NCI-H526 (cell line): ENCODE results near the gene ST6GALNAC2.
"Not testable (repeated sequence)": the region's sequence is repeated elsewhere in the genome, so short reads cannot be mapped to it uniquely, and the experiment has no call there.

Experiments
- DNase-seq, 2 experiments: peaks; one replicate each; lab custom pipeline; 2025; lab: John Stamatoyannopoulos, UW

Gene ST6GALNAC2

DNA sequence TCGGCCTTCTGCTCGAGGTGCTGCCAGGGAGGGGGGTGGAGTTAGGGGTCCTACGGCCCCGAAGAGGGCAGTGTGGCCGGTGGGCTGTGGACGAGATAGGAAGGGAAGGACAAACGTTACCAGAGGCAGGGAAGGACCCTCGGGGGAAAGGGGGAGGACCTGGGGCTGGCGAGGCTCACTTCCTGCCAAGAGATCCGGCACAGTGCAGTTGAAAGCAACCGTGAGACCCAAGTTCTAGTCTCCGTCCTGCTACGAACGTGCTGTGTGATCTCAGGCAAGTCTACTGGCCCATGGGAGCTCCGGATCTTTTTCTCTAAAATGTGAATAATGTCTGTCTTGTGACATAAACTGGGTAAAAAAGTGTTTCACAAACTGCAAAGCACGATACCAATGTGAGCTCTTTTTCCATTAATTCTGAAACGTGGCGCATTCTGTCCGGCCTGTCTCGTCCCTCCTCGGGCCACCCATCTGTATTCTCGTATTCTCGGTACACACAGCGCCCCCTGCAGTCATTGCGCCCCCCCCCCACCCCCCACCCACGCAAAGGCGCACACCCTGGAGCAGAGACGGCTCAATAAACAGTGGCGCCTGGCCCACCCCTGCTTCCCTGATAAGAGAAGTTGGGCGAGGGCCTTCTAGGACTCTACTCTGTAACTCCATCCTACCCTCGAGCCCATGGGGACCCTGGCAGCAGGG is 57.0 kb downstream of the ST6GALNAC2 start:
- no peak for DNase-seq

DNA sequence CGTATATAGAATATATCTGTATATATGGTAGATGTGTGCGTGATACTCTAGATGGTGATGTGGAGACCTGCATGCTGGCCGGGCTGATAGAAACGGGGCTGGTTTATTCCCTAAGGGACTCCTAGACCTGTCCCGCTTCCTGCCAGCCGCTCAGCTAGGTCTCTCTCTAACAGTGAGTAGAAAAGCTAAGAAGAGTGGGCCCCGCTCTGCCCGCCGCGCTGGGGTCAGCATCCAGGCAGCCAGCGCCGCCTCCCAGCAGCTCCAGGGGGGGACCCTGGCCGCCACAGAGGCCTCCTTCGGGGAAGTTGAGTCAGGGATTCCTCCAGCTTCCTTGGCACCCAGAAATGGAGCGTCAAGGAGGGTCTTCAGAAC is 57.5 kb downstream of the ST6GALNAC2 start:
- no peak for DNase-seq

DNA sequence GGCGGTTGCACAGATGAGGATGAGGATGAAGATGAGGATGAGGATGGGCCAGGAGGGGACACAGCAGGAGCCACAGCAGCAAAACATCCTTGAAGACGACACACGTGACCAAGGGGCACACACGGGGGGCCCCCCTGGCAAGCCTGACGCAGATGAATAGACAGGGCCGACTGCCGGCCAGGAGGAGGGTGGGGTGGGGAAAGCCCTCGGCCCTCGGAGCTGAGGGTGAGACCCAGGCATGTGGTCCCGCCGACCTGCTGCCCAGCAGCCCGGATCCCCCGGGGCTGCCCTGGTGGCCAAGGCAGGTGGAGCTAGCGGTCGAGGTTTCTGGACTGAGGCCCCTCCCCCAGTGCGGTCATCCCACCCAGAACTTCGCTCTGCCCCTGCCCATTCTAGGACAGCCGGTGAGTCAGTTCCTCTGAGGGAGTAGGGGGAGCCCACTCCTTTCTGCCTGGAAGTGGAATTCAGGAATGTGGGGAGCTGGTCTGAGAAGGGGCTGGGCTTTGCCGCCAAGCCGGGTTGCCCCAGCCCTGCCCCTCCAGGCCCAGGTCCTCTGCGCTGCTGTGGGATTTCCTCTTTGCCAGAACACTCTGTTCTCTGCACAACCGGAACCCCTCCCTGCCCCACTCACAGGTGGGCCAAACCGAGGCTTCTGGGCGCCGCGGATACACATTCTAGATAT is 58.1 kb downstream of the ST6GALNAC2 start:
- DNase-seq: no peak

DNA sequence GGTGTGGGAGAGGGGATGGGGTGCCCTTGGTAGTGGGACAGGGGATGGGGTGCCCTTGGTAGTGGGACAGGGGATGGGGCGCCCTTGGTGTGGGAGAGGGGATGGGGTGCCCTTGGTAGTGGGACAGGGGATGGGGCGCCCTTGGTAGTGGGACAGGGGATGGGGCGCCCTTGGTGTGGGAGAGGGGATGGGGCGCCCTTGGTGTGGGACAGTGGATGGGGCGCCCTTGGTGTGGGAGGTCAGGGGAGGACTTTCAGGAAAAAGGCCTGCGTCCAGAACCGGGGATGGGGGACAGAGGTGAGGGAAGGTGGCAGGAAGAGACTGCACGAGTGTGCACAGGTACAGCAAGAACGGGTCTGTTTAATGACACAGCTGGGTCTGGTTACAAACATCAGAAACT is 58.6 kb downstream of the ST6GALNAC2 start:
- not testable (repeated sequence) for DNase-seq

DNA sequence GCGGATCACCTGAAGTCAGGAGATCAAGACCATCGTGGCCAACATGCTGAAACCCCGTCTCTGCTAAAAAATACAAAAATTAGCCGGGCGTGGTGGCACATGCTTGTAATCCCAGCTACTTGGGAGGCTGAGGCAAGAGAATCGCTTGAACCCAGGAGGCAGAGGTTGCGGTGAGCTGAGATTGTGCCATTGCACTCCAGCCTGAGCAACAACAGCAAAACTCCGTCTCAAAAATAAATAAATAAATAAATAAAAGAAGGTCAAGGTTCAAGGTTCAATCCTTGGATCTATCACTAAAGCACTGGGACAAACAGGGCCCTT is 60.2 kb downstream of the ST6GALNAC2 start:
- DNase-seq: not testable (repeated sequence)

DNA sequence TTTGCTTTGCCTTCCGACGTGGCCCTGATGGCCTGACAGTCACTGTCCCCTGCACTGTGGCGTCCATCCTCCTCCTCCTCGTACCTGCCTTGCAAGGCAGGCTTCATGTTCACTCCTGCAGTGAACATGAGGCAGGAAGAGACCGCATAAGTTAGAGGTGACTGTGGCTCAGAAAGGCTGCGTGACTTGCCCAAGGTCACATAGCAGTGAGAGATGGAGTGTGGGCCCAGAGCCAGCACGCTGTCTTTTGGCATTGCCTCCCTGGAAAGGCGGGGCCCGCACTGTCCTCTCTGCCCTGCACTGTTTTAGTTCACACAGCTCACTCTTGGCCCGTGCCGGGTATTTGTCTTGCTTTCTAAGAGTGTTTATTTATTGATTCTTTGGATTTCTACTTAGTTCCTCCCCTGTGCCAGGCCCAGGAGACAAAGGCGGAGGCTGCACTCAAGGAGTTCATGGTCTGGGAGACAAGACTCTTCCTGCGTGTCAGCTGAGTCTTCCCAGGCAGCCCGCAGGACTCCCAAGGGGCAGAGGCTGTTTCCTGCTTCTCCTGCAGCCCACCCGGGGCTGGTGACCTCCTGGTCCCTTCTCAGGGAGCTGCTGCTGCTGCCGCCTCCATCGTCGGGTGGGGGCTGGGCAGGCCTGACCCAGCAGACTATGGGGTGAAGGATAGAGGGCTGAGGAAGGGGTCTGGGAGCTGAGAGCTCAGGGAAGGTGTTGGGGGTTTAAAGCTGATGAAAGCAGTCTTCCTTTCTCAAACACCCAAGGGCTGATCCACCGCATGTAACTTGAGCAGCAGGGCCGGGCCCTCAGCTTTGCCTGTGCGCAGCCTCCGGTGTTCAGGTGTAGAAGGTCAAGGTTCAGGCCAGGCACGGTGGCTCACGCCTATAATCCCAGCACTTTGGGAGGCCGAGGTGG is 60.8 kb downstream of the ST6GALNAC2 start:
- no peak for DNase-seq

DNA sequence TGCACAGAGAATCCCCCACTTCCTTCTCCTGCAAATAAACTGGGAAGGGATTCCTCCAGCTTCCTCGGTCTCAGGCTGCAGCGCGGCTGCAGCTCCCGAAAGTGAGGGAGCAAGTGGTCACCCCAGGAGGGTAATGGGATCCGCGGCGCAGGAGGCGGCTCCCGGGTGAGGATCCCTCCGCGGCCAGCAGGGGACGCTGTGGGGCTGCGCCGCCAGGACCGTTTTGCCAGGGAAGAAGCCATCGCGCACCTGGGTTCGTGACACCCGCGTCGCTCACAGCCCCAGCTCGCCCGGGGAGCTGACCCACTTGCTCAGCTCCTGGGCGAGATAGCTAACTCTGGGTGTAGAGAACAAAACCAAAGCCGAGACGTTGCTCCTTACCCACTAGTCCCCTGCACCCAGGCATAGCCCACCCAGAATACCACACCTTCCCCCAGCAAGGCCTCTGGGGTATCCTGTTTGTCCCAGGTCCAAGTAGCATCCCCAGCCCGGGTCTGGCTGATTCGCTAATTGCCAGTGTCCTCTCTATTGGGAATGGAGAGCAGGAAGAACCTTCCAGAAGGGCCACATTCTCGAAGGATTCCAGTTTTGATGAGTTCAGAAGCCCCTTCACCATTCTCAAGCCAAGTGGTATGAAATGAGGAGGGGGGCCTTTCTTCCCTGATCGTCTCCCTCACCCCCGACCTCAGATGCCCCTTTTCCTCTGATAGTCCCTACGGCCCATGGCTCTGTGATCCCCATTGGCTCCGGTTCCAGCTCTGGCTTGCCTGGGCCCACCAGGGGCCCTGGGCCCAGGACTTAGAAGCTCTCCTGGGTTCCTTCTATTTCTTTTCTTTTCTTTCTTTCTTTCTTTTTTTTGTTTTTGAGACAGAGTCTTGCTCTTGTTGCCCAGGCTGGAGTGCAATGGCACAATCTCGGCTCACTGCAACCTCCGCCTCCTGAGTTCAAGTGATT is 62.3 kb downstream of the ST6GALNAC2 start:
- DNase-seq: peak in 1 of 2 experiments; percentile 83

DNA sequence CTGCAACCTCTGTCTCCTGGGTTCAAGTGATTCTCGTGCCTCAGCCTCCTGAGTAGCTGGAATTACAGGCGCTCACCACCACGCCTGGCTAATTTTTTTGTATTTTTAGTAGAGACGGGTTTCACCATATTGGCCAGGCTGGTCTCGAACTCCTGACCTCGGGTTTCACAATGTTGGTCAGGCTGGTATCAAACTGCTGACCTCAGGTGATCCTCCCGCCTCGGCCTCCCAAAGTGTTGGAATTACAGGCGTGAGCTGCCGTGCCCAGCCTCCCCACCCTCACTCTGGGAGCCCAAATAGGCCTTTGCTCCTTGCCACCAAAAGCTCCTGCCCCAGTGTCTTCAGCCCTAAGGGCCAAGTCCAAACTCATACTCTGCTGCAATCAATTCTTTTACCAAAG is 64.0 kb downstream of the ST6GALNAC2 start:
- DNase-seq: not testable (repeated sequence)

DNA sequence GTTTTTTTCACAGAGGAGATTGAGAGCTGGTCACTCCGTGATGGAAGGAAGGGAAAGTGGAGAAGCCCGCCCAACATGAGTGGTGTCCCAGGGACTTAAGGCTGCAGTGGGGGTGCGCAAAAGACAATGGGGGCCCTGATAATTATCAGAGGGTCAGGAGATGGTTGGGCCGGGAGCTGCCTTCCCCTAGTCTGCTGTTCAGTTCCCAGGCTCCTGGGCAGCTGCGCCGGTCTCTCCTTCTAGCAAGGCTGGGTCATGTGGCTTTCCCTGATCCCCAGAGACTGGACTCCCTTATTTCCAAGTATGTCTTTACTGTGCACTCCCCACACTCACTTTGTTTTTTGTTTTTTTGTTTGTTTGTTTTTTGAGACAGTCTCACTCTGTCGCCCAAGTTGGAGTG is 64.4 kb downstream of the ST6GALNAC2 start:
- no peak for DNase-seq

DNA sequence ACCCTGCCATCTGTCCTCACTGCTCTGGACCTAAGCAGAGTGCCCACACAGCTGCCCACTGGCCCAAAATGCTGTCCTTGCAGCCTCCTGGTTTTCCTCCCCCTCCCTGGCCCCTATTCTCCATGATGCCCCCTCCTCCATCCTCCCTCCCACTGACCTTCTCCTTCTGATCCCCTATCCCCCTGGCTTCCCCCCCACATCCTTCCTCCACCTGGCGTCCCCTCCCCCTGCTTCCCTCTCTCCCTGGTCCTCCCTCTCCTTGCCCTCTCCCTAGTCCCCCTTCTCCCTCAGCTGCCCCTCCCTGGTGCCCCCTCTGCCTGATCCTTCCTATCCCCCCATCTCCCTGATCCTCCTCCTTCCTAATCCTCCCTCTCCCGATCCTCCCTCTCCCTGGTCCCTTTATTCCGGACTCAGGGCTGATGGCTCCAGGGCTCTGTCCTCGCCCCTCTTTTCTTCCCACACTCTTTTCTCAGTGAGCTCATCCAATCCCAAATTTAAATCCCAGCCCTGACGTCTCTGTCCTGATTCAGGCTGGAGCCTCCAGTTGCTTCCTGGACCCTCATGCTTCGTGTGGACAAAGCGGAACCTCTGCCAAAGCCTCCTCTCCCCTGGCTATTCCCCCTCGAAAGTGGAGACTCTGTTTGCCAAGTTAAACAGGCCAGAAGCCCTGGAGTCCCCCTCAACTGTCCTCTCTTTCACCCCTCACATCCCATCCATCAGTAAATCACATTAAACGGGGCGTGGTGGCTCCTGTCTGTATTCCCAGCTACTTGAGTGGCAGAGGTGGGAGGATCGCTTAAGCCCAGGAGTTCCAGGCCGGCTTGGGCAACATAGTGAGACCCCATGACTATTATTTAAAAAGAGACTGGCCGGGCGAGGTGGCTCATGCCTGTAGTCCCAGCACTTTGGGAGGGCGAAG is 66.4 kb downstream of the ST6GALNAC2 start:
- DNase-seq: no peak

DNA sequence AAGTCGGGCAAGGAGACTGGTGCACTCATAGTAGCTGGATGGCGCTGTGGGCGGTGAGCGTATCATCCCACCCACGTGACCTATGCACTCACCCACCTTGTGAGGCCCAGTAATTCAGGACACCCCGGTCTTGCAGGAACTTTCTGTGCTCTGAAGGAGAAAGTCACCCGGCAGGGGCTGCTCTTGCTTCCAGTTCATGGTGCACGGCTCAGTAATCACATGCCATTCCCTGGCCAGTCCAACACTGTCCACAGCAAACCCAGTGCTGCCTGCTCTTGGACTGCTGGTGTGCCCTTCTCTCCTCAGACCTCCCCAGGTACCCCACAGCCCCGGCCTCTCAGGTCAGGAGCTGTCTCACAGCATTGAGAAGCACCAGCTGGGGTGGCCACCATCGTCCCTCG is 68.0 kb downstream of the ST6GALNAC2 start:
- DNase-seq: no peak
